ENCODE data around the gene TAF1C.
A peak's percentile ranks its signal among the peaks of the same experiment; 100 is the strongest.

Gene TAF1C

DNA sequence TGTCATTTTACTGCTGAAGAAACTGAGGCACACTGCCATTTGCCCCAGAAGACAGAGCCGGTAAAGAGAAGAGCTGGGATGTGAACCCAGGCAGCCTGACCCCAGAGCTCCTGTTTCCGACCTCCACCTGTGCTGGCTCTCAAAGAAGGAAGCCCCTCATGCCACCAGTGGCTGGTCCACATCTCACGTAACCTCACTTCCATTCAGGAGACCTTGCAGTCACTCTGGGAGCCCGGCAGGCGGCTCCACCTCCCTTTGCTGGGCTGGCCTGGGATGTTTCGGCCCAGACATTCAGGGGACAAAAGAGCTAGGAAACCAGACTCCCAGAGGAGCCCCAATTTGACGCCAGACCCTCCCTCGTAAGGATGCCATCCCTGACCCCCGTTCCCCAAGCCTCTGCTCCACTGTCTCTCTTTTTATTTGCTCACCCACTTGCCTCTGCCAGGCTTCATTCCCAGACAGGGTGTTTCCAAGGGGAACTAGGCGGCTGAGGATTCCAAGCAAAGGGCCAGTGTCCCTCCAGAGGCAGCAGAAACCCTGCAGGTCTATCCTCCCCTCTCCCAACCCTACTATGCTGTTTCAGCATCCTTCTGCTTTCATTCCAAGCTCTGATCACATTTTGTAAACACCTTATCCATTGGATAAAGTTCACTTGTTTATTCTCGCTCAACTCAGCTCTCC is 2.8 kb downstream of the TAF1C start:
- no peak for DNase-seq (ENCODE audit: low read depth in 3 of 3)

DNA sequence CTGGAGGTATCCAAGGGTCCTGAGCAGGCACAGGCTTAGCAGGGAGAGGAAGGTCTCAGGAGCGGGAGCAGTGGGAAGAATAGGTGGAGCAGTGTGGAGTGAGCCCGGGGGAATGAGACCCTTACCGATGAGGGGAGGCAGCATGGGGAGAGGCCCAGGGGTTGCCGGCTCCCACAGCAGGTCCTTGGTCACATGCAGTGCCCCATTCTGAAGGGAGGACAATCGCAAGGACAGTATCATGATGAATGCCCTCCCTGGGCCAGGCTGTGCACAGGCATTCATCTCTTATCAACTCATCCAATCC is 3.3 kb downstream of the TAF1C start:
- DNase-seq (ENCODE audit: low read depth in 3 of 3), result no peak

DNA sequence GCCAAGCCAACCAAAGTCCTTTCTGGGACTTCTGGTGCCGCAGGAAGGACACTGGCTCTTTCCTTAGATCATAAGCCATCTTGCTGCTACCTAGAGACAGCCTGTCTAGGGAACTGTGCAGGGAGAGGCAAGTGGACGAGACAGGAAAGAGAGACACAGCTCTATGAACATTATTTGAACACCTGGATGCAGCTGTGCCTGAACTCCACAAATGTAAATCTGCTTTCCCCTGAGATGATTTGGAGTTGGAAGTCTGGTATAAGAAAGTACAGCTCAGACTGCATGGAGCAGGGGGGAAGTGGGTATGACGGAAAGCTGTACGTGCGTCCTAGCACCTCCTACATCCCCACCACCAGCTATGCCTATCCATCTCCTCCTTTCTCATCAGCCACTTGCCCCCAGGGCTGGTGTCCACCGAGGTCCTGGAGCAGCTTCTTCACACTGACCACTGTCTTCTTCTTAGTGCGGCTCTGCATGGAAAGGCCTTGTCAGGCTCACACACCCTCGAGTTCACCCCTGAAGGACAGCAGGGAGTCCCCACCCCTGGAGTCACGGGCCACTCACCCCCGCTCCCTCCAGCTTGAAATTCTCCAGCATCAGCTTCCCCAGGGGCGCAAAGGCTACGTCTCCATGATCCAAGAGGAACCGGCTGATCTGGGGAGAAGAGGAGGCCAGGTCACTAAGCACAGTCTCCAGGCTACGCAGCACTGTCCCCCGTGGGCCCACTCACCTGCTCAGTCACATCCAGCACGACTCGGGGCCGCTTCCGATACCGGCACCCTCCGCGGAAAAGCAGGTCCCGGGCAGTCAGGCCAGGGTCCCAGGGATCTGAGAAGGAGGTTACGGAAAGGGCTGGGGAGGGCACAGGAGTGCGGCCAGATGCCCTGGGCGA is 3.9 kb downstream of the TAF1C start:
- no peak for DNase-seq (ENCODE audit: low read depth in 3 of 3)

DNA sequence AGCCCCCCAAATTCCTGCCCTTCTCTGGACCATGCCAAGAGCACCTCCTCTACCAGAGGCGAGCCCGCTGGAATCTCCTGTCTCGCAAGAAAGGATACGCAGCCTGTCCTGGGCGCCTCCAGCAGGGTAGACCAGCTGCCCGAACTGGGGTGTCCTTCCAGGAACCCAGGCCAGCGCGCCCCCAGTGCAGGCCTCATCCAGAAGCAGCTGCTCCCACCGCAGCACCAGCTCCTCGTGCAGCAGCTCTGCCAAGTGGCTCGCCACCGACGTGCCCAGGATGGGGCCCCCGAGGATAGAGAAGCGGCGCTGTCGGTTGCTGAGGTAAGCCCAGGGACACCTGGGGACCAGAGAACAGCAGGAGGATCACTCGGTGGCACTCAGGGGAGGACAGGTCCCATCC is 4.8 kb downstream of the TAF1C start:
- no peak for DNase-seq (ENCODE audit: low read depth in 3 of 3)

DNA sequence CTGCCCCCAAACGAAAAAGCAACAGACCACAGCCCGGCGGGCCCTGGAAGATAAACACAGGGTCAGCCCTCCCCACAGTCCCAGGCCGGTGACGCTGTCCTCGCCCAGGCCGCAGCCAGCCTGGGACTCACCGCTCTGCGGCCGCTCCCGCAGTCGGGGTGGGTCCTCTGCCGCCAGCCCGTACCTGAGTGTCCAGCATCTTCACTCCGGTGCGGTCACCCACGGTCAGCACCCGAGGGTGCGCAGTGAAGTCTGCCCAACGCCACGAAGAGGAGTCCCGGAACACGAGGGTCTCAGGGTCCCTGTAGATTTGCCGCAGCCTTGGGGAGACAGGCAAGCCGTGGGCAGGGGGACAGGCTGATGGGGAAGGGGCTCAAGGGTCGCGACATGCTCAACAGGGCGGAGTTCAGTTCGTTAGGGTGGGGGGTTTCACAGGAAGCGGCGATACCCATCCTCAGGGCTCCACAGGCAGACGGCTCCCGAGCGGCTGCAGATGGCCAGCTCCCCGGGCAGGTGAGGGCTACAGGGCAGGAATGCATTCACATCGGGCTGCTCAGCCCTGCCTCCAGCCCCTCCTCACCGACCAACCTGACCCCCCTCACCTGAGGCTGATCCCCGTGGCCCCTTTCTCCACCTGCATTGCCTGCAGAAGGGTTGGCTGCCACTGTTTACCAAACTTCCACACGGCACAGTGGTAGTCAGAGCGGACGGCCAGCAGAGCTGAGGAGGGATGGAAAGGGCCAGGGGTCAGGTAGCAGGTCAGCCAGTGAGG is 5.5 kb downstream of the TAF1C start:
- no peak for DNase-seq (ENCODE audit: low read depth in 3 of 3)

DNA sequence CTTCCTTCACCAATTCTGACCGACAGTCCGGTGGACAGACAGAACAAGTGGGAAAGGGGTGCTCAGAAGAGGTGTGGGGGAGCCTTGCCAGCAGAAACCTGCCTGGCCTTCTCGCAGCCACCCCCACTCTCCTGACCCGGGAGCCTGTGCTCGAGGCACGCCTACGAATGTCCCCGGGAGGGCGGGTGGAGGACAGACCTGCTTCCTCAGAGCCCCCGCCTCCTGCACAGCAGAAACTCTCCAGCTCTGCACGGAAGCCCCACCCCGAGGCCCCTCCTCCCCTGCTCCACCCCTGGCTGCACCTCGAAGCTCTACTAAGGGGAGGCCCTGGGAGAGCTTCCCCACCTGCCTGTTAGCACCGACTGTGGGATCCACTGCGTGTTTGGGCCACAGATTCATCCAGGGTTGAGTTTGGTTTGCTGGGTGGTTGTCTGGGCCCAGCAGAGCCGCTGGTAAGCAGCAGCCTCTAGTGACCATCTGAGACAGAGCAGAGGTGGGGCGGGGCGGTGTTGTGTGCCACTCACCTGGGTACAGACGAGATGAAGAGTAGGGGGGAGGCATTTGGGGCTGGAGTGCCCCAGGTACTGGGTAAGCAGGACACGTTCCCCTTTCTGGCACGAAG is 6.2 kb downstream of the TAF1C start:
- no peak for DNase-seq (ENCODE audit: low read depth in 3 of 3)

DNA sequence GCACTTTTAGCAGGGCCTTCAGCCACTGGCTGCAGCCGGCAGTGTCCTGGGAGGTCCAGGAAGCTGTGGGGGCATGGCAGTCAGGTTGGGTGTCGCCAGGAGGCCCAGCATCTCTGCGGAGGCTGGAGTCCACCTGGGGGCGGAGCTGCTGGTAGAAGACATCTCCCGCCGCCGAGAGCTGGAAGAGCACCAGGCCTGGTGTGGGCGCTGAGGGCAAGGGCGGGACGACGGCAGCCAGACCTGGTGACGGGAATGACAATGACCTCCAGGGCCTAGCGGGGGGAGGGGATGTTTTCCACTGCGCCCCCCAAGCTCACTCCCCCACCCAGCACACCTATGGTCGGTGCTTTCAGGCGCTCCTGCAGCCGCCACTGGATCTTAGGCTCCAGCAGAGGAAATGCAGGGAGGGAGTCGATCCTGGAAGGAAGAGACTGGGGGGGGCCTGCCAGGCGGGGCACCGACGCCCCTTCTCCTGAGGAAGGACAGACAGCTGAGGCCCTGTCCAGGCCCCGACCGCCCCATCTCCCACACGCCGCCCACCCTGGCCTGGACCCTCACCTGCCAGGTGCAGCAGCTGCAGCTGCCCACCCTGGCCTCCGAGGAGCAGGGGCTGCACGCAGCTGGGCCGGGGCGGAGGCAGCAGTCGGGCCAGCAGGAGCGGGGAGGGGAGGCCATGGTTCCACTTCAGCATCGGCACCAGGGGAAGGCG is 7.1 kb downstream of the TAF1C start:
- no peak for DNase-seq (ENCODE audit: low read depth in 3 of 3)

DNA sequence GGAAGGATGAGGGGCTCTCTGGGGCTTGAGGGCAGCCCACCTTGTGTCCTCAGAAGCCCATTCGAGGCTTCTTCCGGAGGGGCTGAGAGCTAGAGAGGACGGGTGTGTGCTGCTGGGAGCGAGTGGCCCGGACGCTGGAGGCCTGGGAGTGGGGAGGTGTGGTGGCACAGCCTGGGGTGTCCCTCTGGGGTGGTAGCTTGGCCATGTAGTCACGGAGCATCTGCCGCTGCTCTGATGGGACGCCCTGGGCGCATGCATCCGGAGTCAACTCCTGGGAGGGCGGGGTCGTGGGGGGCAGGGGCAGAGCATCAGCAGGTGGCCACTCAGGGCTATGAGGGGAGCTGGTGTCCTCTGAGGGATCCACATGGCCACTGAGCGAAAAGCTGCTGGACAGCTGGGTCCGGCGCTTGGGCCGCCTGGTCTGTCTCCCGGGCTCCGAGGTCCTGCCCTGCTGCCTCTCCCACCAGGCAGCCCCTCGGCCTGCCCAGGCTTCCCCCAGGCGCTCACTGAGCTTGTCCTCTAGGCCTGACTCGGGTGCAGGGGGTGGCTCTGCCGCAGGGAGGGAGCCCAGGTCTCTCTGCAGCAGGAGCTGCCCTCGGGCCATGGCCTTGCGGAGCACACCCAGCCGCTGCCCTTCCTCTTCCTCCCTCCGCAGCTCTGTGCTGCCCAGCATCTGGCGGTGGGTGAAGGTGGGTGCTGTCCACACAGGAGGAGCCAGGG is 7.8 kb downstream of the TAF1C start:
- no peak for DNase-seq (ENCODE audit: low read depth in 3 of 3)

DNA sequence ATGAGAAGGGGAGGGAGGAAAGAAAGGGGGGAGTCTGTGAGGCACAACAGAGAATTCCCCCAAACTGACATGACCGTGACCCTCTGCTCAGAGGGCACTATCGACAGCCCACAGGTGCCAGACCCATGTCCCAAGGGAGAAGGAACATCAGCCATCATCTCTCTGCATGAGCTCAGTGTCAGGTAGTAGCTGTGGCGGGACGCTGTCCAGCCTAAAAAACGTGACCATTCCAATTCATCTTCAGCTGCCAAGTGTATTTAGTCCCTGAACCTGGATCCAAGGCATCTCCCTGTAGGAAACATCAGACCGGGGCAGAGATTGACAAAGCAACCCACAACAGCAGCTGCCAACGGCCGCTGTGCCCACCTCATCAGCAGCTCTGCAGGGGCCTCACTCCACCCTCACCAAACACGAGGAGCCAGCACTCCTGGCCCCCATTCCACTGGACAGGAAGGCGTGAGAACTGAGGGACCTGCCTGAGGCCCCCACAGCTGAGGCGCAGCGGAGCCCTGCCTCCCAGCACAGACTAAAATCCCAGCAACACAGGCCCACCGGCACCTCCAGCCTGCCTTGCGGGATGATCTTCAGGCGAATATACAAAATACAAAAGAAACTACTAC is 8.6 kb downstream of the TAF1C start:
- DNase-seq (ENCODE audit: low read depth in 3 of 3), result no peak

DNA sequence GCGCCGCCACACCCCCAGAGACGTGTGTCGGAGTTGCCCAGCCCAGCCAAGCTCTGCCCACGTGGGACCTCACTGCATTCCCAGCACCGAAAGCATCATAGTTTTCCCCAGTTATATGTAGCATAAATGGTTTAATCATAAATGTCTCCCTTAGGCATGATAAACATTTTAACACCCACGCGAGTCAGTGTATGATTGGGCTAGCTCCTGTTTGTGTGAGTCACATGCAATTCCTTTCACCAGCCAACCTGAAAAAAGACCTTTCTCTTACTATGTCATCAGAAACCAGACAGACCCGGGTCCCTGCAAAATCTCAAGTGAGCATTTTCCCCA is 9.2 kb downstream of the TAF1C start:
- no peak for DNase-seq (ENCODE audit: low read depth in 3 of 3)

DNA sequence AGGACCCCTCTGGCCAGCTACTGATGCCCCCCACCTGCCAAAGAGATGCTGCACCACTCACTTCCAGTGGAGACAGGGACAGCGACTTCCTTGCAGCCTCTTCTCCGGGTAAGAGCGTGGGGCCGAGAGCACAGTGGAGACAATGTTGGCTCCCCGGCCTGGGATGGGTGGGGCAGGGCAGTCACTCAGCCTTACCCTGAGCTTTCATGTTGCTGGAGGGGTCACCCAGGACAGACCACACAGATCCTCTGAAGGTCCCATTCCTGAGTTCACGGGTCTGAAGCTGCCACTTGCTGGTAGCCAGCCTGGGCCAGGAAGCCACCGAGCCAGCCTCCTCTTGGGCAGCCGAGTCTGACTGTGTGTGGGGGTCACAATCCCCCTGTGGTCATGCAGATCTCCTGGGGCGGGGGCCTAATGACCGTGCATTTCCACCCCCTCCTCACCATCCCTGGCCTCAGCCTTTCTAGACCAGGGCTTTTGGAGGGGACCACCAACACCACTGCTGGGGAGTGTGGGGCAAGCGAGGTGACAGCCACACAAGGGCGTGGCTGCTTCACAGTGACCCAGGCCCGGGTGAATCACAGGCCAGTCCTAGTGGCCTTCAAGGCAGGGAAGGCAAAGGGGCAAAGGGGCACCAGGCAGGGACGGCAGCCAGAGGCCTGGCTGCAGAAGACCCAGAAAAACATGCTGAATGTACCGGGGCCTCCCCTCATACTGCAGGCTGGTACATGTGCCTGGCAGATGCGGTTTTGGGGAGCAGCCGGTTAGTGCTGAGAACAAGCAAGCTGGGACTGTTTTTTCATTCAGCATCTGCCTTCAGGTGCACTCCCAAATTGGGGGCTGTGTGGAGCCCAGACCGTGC is 10.4 kb downstream of the TAF1C start:
- DNase-seq (ENCODE audit: low read depth in 3 of 3), result no peak

DNA sequence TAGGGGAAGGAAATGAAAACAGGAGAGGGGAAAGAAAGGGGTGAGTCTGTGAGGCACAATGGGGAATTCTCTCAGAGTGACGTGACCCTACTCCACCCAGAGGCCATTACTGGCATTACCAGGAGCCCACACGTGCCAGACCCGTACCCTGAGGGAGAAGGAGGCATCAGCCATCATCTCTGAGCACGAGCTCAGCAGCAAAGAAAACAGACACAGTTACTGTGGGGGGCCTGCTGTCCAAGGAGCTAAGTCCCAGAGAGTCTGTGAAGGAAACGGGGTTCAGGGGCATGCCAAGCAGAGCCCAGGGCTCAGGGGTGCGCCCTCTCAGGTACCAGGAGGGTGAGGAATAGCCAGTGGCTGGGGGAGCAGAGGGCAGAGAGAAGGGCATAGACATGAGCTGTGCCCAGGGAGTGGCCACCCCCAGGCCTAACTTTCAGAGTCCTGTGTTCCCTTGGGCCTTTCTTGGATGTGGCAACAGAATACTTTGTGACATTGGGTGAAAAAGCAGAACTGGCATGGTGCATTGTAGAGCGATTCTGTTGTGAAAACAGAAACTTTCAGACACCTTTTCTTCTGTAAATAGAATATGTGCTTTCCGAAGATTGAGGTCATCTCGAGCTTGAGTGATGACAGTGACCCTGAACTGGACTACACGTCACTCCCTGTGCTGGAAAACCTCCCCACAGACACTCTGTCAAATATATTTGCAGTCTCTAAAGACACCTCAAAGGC is 11.3 kb downstream of the TAF1C start:
- peak in 2 of 3 experiments; percentile 49 to 70 for DNase-seq (ENCODE audit: low read depth in 3 of 3)

DNA sequence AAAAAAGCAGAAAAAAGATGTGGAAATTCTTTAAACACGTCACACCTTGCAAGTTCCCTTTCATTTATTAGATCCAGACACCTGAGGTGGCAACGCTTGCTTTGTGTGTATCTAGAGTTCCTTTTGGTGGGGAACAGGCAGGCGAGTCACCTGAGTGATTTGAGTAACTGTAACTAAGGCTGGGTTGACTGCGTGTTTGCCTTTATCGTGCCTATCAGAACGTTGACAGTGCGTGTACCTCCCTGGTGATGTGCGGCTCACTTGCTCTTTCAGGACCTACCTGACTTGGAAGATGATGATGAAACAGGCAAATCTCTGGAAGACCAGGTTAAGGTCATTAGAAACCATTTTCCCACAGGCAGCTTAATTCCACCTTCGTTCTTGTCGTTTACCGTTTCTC is 12.5 kb downstream of the TAF1C start:
- no peak for DNase-seq (ENCODE audit: low read depth in 3 of 3)

DNA sequence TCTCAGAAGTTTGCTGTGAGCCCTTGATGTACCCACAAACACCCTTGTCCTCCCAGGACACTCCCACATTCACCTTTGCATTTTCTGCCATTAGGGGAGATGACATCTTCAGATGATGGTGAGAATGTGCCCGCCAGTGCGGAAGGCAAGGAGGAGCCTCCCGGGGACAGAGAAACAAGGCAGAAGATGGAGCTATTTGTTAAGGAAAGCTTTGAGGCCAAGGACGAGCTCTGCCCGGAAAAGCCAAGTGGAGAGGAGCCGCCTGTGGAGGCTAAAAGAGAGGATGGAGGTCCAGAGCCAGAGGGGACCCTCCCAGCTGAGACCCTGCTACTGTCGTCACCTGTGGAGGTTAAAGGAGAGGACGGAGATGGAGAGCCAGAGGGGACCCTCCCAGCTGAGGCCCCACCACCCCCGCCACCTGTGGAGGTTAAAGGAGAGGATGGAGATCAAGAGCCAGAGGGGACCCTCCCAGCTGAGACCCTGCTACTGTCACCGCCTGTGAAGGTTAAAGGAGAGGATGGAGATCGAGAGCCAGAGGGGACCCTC is 17.0 kb downstream of the TAF1C start:
- DNase-seq (ENCODE audit: low read depth in 3 of 3), result no peak

DNA sequence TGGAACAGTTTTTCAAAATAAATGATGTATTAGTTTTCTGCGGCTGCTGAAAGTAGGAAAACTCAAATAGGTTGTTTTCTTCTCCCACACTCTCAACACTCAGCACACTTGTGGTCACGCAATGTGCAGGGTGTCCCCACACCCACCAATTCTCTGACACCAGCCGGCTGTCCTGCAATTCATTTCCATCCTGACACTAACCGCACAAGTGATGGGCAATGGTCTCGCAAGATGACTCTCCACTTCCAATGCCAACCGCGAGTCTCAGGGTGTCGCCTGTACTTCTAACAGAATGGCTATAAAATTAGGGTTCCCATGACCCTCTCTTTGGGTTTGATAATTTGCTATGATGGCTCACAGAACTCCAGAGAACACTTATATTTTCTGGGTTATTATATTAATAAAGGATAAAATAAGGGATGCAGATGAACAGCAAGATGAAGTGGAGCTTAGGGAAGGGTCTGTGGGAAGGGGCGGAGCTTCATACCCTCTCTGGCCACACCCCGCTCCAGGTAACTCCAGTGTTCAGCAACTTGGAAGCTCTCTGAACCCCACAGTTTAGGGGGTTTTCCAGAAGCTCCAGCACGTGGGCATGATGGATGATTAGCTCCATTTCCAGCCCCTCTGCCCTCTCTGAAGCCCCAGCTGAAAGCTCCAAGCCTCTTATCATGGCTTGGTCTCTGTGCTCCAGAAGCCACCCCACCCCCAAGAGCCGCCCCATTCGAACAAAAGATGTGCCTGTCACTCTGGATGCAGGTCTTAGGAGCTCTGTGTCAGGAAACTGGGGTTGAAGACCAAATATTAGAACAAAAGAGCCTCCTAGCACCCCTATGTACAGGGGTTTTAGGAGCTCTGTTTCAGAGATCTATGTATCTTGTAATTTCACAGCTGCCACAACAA is 19.8 kb downstream of the TAF1C start:
- DNase-seq (ENCODE audit: low read depth in 3 of 3), result peak in 1 of 3 experiments; percentile 18

DNA sequence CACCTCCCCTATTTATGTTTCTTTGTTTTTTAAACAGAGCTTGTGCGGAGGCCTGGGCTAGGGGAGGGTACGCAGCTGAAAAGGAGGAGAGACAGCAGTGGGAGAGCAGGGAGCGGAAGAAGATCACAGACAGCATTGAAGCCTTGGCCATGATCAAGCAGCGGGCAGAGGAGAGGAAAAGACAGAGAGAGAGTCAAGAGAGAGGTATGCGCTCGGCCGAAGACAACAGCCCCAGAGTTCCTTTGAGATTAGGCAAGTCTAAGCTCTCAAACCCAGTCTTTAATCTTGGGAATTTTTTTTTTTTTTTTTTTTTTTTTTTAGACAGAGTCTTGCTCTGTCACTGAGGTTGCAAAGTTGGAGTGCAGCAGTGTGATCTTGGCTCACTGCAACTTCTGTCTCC is 21.1 kb downstream of the TAF1C start:
- no peak for DNase-seq (ENCODE audit: low read depth in 3 of 3)

DNA sequence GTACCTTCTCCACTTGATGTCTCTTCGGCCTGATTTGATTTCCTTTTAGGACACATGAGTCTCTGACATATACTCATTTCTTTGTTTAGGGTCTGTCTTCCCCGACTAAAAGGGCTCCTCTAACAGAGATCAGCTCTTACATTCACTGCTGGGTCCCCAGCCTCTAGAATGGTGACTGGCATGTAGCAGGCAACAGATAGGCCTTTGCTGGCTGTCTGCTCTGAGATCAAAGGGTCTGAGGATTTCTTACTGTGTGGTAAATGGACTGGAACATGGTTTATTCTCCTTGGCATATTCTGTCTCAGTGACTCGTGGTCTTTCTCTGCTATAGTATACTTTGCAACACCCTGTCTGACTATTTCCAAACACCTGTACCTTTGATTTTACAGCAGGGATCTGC is 25.1 kb downstream of the TAF1C start:
- no peak for DNase-seq (ENCODE audit: low read depth in 3 of 3)

DNA sequence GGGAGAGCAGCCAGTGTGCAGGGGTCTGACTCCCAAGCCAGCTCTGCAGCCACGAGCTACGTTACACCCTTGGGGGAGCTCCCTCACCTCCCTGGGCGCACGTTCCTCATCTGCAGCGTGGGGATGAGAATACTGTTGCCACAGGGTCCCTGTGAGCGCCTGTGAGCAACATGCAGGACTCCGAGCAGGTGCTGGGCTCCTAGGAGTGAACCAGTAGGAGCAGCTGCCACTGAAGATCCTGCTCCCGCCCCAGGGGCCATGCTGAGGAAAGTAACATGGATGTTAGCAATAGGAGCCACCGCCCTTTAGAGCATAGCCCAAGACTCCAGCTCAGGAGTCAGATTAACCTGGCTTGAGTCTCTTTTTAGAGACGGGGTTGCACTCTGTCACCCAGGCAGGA is 25.8 kb downstream of the TAF1C start:
- no peak for DNase-seq (ENCODE audit: low read depth in 3 of 3)

Measured in stimulated activated CD4-positive, alpha-beta T cell treated with anti-CD3 and anti-CD28 coated beads, TNF-alpha, amount 100 ng/mL, for 24 hours (primary cell).